GM19452 (cell line): Measurements from ENCODE around the gene UGT3A2.

Experiments used
- ATAC-seq: cut with Tn5 transposase; IDR thresholded peaks from one replicate; pipeline ENCODE4 v1.9.1; 2021; ENCODE audit not compliant: unreplicated experiment

The UGT3A2 gene, protein sequence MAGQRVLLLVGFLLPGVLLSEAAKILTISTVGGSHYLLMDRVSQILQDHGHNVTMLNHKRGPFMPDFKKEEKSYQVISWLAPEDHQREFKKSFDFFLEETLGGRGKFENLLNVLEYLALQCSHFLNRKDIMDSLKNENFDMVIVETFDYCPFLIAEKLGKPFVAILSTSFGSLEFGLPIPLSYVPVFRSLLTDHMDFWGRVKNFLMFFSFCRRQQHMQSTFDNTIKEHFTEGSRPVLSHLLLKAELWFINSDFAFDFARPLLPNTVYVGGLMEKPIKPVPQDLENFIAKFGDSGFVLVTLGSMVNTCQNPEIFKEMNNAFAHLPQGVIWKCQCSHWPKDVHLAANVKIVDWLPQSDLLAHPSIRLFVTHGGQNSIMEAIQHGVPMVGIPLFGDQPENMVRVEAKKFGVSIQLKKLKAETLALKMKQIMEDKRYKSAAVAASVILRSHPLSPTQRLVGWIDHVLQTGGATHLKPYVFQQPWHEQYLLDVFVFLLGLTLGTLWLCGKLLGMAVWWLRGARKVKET

GRCh38 chr5:36066540-36067210, at the start of gene UGT3A2:
Gene UGT3A2, minus strand, starts transcription at chr5:36066882. Its CDS starts 93 bp downstream, at chr5:36066789.
- ATAC-seq, result no peak

- no peak for ATAC-seq
Measured at GRCh38 chr5:36111238-36111637, 44.6 kb upstream of the UGT3A2 start.

DNA sequence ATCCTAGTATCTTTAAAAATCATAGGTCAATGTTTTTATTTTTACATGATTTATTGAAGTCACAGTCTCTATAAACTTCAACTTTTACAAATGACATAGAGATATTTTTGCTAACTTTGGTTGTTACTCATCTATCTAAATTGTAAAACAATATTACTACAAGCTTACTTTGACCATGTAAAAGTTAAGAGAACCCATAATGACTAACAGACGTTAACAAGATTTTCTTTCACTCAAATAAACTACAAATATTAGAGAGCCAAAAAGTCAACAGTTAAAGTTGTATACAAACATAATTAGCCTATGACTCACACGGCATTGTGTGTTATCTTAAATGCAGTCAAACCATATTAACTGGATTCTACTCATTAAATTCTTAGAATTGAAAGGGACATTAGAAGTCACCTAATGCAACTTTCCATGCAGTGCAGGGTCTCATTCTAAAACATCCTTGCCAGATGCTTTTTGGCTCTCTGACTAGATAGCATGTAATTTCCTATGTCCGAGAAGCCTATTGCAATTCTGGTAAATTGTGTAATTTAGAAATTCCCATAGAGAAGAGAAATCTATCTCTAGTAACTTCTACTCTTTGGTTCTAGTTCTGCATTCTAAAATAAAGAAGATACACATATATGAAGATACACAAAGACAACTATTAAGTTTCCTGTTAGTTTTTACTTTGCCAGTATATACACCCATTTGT, 42.2 kb upstream of the UGT3A2 start:
- ATAC-seq, result no peak

- no peak for ATAC-seq
Measured at GRCh38 chr5:36105819-36106218, 39.1 kb upstream of the UGT3A2 start.

DNA sequence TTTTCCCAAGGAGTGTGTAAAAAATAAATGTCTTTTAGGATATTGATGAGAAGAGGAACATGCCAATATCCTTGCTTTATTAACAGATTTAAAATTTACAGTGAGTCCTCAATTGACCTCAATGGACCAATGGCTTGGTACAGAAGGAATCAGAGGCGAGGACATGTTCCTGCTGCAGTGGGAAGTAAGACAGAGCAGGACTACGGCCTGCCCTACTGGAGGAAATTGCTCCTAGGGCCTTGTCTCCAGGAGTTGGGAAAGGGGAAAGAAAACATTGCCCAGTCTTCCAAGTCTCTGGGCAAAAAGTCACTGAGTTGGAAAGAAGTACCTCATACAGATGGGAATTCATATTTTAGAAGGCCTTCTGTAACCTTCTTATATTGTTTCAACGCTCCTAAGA, 33.1 kb upstream of the UGT3A2 start:
- no peak for ATAC-seq

- ATAC-seq, result no peak
Measured at GRCh38 chr5:36096486-36096885, 29.8 kb upstream of the UGT3A2 start.

DNA sequence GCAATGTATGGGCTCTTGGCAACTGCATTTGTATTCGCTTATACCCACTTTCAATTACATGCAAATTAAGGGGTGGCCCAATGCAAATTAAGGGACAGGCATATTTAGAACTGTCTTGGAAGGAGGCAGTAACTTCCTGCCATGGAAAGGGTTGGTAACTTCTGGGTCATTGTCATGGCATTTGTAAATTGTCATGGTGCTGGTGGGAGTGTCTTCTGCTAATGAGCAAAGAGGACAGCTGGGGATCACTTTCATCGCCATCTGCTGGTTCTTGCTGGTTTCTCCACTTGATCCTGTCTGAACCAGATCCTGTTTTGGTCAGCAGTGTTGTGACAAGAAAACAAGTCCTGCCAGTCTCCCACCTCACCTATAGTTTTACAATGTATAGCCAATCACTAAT, 23.3 kb upstream of the UGT3A2 start:
- ATAC-seq, result peak; percentile 71

GRCh38 chr5:36079200-36079781, 12.6 kb upstream of the UGT3A2 start:
- ATAC-seq, result peak; percentile 97

- ATAC-seq, result no peak
Measured at GRCh38 chr5:36078430-36078829, 11.7 kb upstream of the UGT3A2 start.

DNA sequence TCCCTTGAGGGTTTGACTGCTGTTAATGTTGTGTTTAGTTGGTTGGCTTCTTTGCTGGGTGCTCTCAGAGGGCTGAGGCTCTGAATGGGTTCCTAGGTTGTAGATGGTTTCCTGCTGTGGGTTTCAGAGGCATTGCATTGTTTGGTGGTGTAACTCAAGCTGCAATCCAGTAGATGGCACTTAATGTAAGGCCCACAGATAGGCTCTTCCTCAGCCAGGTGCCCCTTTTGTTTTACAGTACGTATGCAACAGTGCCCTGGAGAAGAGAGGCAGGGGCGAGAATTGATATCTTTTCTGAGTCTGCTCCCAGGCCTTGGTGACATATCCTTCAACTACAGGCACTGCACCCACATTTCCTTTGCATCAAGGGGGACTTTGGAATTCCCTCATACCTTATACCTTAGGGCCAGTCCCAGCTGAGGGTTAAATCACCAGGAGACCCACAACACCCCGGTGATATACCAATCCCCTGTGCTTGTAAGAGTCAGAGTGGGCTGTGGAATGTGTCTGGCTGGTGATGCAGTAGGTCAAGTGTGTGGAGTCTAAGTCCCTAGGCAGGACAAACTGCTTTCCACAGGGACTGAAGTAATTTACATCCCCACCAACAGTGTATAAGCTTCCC, 7.0 kb upstream of the UGT3A2 start:
- ATAC-seq, result peak; percentile 72

DNA sequence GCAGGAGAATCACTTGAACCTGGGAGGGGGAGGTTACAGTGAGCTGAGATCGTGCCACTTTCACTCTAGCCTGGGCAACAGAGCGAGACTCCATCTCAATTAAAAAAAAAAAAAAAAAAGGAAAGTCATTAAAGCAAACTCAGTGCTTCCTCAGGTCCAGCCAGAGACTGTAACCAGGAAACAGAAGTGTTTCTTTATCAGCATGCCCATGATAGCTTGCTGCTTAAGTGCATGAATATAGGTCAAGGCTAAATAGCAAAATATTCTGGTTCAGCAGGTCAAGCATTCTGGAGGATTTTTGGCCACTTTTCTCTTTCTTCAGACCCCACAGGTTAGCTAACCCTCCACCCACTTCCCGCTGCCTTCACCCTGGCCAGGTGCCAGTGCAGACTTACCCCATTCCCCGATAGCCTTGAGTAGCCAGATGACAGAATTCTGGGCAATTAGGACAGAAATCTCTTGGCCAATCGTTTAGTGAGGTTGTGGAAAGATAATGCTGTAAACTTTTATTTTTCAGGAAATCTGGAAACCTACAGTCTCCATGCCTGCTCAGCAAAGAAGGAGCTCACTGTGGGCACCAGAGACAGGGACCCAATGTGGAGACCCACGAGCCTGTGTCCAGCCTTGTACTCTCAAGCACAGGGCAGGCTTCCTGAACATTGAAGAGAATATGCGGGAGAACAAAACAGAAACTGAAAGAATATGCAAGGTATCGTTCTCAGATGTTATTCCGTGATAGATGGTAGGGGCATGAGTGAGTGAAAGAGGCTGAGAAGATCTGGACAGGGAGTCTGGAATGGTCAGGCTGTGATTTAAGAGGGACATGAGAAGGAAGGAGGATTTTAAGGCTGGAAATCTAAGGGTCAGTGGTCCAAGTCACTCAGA, 4.2 kb upstream of the UGT3A2 start:
- ATAC-seq, result no peak

DNA sequence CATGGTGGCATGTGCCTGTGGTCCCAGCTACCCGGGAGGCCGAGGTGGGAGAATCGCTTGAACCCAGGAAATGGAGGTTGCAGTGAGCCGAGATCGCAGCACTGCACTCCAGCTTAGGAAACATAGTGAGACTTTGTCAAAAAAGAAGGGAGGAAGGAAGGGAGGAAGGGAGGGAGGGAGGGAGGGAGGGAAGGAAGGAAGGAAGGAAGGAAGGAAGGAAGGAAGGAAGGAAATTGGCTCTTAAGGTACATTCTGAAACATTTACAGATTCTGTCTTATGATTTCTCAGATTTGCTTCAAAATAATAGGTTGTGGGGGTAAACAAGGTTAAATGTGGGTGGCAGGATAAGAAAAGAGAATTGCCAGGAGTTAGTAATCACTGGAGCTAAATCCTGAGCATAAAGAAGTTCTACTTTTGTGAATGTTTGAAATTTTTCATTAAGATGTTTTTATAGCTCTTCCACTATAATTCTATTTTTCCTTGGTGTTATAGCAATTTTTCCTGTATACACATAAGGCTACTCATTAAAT, 2.1 kb upstream of the UGT3A2 start:
- ATAC-seq, result no peak

- no peak for ATAC-seq
Measured at GRCh38 chr5:36066001-36066539, 612 bp downstream of the UGT3A2 start.

- no peak for ATAC-seq
Measured at GRCh38 chr5:36060420-36060887, 6.2 kb downstream of the UGT3A2 start.

- no peak for ATAC-seq
Measured at GRCh38 chr5:36059571-36060419, 6.9 kb downstream of the UGT3A2 start.

DNA sequence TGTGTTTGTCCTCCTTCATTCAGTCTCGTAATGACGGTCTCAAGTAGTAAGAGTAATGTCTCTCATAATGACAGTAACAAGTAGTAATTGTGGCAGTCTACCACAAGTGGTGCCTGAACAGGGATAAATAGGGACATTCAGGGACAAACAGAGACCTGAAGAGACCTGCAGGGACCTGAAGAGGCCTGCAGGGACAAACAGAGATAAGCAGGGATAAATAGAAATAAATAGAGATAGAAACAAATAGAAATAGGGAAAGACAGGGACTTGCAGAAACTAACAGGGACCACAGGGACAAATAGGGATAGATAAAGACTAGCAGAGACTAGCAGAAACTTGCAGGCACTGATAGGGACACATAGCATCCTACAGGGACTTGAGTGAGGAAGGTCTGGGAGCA, 7.9 kb downstream of the UGT3A2 start:
- ATAC-seq, result no peak

DNA sequence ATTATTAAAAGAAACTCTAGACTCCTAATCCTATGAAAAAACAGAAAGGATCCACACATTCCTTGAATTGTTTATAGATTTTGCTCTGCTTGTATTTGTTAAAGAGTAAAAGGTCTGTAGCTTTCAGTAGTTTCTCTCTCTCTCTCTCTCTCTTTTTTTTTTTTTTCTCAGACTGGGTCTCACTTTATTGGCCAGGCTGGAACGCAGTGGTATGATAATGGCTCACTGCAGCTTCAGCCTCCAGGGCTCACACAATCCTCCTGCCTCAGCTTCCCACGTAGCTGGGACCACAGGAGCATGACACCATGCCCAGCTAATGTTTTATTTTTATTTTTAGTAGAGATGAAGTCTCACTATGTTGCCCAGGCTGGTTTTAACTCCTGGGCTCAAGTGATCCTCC, 9.3 kb downstream of the UGT3A2 start:
- no peak for ATAC-seq

DNA sequence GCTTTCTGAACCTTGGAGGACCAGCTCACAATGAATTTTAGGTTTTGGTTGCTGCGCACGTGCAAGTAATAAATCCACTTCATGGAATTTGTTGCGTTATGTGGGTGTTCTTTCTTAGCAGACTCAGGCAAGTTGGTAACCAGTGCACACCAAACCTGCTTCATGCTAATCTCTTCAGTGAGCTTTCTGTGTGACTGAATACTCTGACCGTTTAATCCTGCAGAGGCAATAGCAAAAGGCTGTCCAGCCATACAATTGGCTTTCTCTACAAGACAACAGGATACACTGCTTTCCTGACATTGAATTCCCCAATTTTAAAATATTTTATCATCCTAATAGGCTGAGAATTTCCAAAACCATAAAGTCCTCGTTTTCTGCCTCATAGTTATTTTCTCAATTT, 10.3 kb downstream of the UGT3A2 start:
- ATAC-seq, result no peak
